IPS-18a (cell line): ENCODE measurements around the gene LRIT1.

ENCODE experiments used
- H3K27ac ChIP-seq: one replicate; pipeline ENCODE4 v1.5.1; 2013; ENCODE audit warnings: low read length
- H3K27me3 ChIP-seq: one replicate; pipeline ENCODE4 v1.6.1; 2013; ENCODE audit warnings: mild to moderate bottlenecking, low read length; ENCODE audit not compliant: control insufficient read depth, insufficient read depth
- H3K36me3 ChIP-seq: one replicate; pipeline ENCODE4 v1.6.1; 2013; ENCODE audit warnings: low read depth, low read length; ENCODE audit not compliant: control insufficient read depth
- H3K4me1 ChIP-seq: one replicate; pipeline ENCODE4 v1.6.1; 2013; ENCODE audit warnings: low read depth, low read length; ENCODE audit not compliant: control insufficient read depth
- H3K4me3 ChIP-seq: one replicate; pipeline ENCODE4 v1.5.1; 2013; ENCODE audit warnings: low read length
- H3K9ac ChIP-seq: one replicate; pipeline ENCODE4 v1.6.1; 2013; ENCODE audit warnings: mild to moderate bottlenecking, low read length, moderate library complexity
- H3K9me3 ChIP-seq: one replicate; pipeline ENCODE4 v1.6.1; 2013; ENCODE audit warnings: low read depth, low read length; ENCODE audit not compliant: control insufficient read depth

The LRIT1 gene

GRCh38 chr10:84264611-84265141 is 23.3 kb upstream of the LRIT1 start:
- H3K4me1 ChIP-seq: peaks cover 4% of the 10 kb centered on the region
- H3K4me3 ChIP-seq: peak overlapping the region; percentile 8
- no peak overlapping the region for H3K27ac ChIP-seq
- H3K9me3 ChIP-seq: no peaks in the 10 kb centered on the region
- no peaks in the 10 kb centered on the region for H3K27me3 ChIP-seq
- no peak overlapping the region for H3K9ac ChIP-seq
- no peaks in the 10 kb centered on the region for H3K36me3 ChIP-seq

- no peaks in the 10 kb centered on the region for H3K27me3 ChIP-seq
- no peaks in the 10 kb centered on the region for H3K36me3 ChIP-seq
- H3K9ac ChIP-seq: no peak overlapping the region
- H3K9me3 ChIP-seq: no peaks in the 10 kb centered on the region
- H3K4me1 ChIP-seq: peaks cover 4% of the 10 kb centered on the region
- H3K27ac ChIP-seq: no peak overlapping the region
- H3K4me3 ChIP-seq: no peak overlapping the region
Measured at GRCh38 chr10:84263716-84264115, 22.4 kb upstream of the LRIT1 start.

GRCh38 chr10:84262190-84262956 is 21.0 kb upstream of the LRIT1 start:
- Histone ChIP-seq H3K36me3 (no peaks in the 10 kb centered on the region), H3K9ac (no peak overlapping the region), H3K27me3 (no peaks in the 10 kb centered on the region), H3K9me3 (no peaks in the 10 kb centered on the region), H3K4me3 (no peak overlapping the region), H3K27ac (no peak overlapping the region), H3K4me1 (peaks cover 4% of the 10 kb centered on the region)

GRCh38 chr10:84261236-84261915 is 20.0 kb upstream of the LRIT1 start:
- Histone ChIP-seq H3K36me3 (no peaks in the 10 kb centered on the region), H3K4me1 (peaks cover 4% of the 10 kb centered on the region), H3K9ac (no peak overlapping the region), H3K27me3 (peaks cover 7% of the 10 kb centered on the region), H3K4me3 (no peak overlapping the region), H3K27ac (no peak overlapping the region), H3K9me3 (no peaks in the 10 kb centered on the region)

GRCh38 chr10:84258034-84258695 is 16.8 kb upstream of the LRIT1 start:
- H3K9ac ChIP-seq: no peak overlapping the region
- peaks cover 11% of the 10 kb centered on the region for H3K27me3 ChIP-seq
- H3K9me3 ChIP-seq: no peaks in the 10 kb centered on the region
- no peaks in the 10 kb centered on the region for H3K36me3 ChIP-seq
- H3K4me1 ChIP-seq: no peaks in the 10 kb centered on the region
- no peak overlapping the region for H3K4me3 ChIP-seq
- no peak overlapping the region for H3K27ac ChIP-seq

- Histone ChIP-seq H3K9me3 (no peaks in the 10 kb centered on the region), H3K27me3 (peaks cover 11% of the 10 kb centered on the region), H3K9ac (no peak overlapping the region), H3K4me3 (no peak overlapping the region), H3K4me1 (no peaks in the 10 kb centered on the region), H3K36me3 (no peaks in the 10 kb centered on the region), H3K27ac (no peak overlapping the region)
Measured at GRCh38 chr10:84257343-84258020, 16.1 kb upstream of the LRIT1 start.

GRCh38 chr10:84256510-84257342 is 15.4 kb upstream of the LRIT1 start:
- H3K4me1 ChIP-seq: no peaks in the 10 kb centered on the region
- no peak overlapping the region for H3K9ac ChIP-seq
- H3K36me3 ChIP-seq: no peaks in the 10 kb centered on the region
- peaks cover 11% of the 10 kb centered on the region for H3K27me3 ChIP-seq
- no peak overlapping the region for H3K4me3 ChIP-seq
- no peak overlapping the region for H3K27ac ChIP-seq
- H3K9me3 ChIP-seq: no peaks in the 10 kb centered on the region

- Histone ChIP-seq H3K36me3 (no peaks in the 10 kb centered on the region), H3K4me3 (no peak overlapping the region), H3K9me3 (no peaks in the 10 kb centered on the region), H3K9ac (no peak overlapping the region), H3K27ac (no peak overlapping the region), H3K27me3 (peaks cover 11% of the 10 kb centered on the region), H3K4me1 (no peaks in the 10 kb centered on the region)
Measured at GRCh38 chr10:84254552-84255478, 13.5 kb upstream of the LRIT1 start.

- H3K9me3 ChIP-seq: no peaks in the 10 kb centered on the region
- no peak overlapping the region for H3K4me3 ChIP-seq
- no peaks in the 10 kb centered on the region for H3K4me1 ChIP-seq
- no peaks in the 10 kb centered on the region for H3K36me3 ChIP-seq
- H3K27ac ChIP-seq: no peak overlapping the region
- H3K27me3 ChIP-seq: no peaks in the 10 kb centered on the region
- no peak overlapping the region for H3K9ac ChIP-seq
Measured at GRCh38 chr10:84248794-84249193, 7.4 kb upstream of the LRIT1 start.

- Histone ChIP-seq H3K9me3 (no peaks in the 10 kb centered on the region), H3K27me3 (no peaks in the 10 kb centered on the region), H3K27ac (no peak overlapping the region), H3K9ac (no peak overlapping the region), H3K4me1 (no peaks in the 10 kb centered on the region), H3K4me3 (no peak overlapping the region), H3K36me3 (no peaks in the 10 kb centered on the region)
Measured at GRCh38 chr10:84247496-84247895, 6.2 kb upstream of the LRIT1 start.
